ENCODE data around the gene RAN.

RAN gene

DNA sequence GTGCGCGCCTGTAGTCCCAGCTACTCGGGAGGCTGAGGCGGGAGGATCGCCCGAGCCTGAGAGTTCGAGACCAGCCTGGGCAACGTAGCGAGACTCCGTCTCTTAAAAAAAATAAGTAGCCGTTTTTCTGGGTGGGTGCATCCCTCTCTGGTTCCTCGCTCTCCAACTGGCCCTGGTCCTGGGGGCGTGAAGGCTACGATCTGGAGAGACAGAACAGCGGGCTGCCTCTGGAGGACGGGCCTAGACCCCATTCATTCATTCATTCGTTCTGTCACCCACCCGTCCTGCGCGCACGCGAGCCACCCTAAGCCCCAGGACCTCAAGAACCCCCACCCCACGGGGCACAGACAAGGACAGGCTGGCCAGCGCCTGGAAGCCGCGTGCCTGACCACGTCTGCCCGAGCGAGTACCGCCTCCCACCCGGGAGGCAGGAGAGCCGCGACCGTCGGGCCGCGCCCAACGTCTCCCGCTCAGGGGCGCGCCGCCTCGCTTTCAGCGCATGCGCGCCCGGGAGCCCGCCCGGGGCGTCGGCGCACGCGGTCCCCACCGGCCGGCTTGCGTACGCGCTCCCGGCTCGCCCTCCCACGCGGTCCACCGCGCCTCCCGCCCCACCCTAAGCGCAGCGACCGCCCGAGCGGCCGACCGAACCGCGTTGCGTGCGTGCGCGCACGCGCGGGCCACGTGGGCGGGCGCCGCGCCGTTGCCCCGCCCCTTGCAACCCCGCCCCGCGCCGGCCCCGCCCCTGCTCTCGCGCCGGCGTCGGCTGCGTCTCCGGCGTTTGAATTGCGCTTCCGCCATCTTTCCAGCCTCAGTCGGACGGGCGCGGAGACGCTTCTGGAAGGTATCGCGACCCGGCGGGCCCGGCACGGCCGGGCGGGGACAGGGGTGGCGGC is at the start of gene RAN:
TSS of gene RAN (plus strand) at position 781 of the 893 bp plus-strand sequence. CDS start 528 bp downstream, outside the sequence.
- H3K9ac ChIP-seq (ENCODE audit: insufficient read length, low read depth): peak within 1 kb of the TSS; percentile 97
- peaks cover 42% of the 10 kb centered on the region for H3K36me3 ChIP-seq (ENCODE audit: insufficient read depth, insufficient read length, low read length)
- TF ChIP-seq YY1 (IDR thresholded peaks at IDR 0.05; ENCODE audit: insufficient read depth, insufficient read length) (peak; percentile 61), ZNF274 (IDR thresholded peaks at IDR 0.05; ENCODE audit: low read depth, low read length) (no peak)
- H3K9me3 ChIP-seq (ENCODE audit: insufficient read depth, low read length): no peaks in the 10 kb centered on the region
- H3K4me1 ChIP-seq (ENCODE audit: insufficient read depth, insufficient read length): no peaks in the 10 kb centered on the region
- H3K27me3 ChIP-seq (ENCODE audit: insufficient read depth, insufficient read length): no peaks in the 10 kb centered on the region
- H3K4me3 ChIP-seq (ENCODE audit: insufficient read length, low read depth): peak within 1 kb of the TSS; percentile 92
- DNase-seq (ENCODE audit: low read depth, low spot score): peak; percentile 86

DNA sequence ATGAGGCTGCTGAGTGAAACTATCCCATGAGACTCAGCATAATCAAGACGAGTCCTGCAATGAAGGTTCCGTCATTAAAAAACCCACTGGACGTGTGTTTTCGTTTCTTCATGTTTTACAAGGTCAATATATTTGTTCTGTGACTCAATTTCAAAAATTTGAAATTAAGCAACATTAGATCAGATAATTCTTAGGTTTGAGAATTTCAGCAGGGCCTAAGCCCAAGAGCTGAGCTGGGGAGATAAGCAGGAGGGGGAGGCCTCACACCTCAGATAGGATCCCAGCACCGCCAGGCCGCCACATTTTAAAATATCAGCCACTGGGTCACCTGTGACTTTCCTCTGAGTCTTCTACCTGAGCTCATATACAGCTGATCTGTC is 46.1 kb upstream of the RAN start:
- DNase-seq (ENCODE audit: low read depth, low spot score): no peak
- Histone ChIP-seq H3K36me3 (ENCODE audit: insufficient read depth, insufficient read length, low read length) (peaks cover 44% of the 10 kb centered on the region), H3K9ac (ENCODE audit: insufficient read length, low read depth) (no peak overlapping the region), H3K27me3 (ENCODE audit: insufficient read depth, insufficient read length) (no peaks in the 10 kb centered on the region), H3K4me3 (ENCODE audit: insufficient read length, low read depth) (no peak overlapping the region), H3K9me3 (ENCODE audit: insufficient read depth, low read length) (no peaks in the 10 kb centered on the region), H3K4me1 (ENCODE audit: insufficient read depth, insufficient read length) (peaks cover 7% of the 10 kb centered on the region)
- no peak for TF ChIP-seq SUZ12 (IDR thresholded peaks at IDR 0.05; ENCODE audit: extremely low read depth, insufficient read depth, insufficient read length)
- TF ChIP-seq ZNF274 (IDR thresholded peaks at IDR 0.05; ENCODE audit: low read depth, low read length): no peak
- no peak for TF ChIP-seq YY1 (IDR thresholded peaks at IDR 0.05; ENCODE audit: insufficient read depth, insufficient read length)

DNA sequence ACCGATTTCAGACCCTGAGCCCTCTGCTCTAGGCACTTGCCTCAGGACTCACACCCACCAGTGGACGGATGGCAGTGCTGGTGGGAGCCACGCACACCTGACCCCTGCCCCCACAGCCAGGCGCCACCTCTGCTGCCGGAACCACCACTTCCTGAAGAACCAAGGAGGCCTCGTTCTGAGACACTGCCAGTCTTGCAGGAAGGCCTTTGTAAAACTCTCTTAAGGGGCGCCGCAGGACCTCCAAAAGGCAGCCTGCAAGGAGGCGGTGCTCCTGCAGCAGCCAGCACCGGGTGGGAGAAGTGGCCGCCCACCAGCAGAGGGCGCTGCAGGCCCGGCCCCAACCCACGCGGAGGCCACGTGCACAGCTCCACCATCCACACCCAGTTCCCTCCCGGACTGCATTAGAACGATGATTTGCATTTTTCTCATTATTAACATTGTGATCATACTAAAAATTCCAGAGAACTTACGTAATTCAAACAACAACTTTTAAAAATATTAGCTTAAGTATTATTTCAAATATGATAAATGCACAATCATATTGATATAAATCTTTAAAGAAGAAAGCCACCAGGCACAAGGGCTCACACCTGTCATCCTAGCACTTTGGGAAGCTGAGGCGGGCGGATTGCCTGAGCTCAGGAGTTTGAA is 45.6 kb upstream of the RAN start:
- Histone ChIP-seq H3K27me3 (ENCODE audit: insufficient read depth, insufficient read length) (no peaks in the 10 kb centered on the region), H3K9me3 (ENCODE audit: insufficient read depth, low read length) (no peaks in the 10 kb centered on the region), H3K9ac (ENCODE audit: insufficient read length, low read depth) (no peak overlapping the region), H3K4me1 (ENCODE audit: insufficient read depth, insufficient read length) (peaks cover 7% of the 10 kb centered on the region), H3K36me3 (ENCODE audit: insufficient read depth, insufficient read length, low read length) (peaks cover 39% of the 10 kb centered on the region), H3K4me3 (ENCODE audit: insufficient read length, low read depth) (no peak overlapping the region)
- peak; percentile 73 for DNase-seq (ENCODE audit: low read depth, low spot score)
- TF ChIP-seq ZNF274 (IDR thresholded peaks at IDR 0.05; ENCODE audit: low read depth, low read length) (no peak), YY1 (IDR thresholded peaks at IDR 0.05; ENCODE audit: insufficient read depth, insufficient read length) (no peak), SUZ12 (IDR thresholded peaks at IDR 0.05; ENCODE audit: extremely low read depth, insufficient read depth, insufficient read length) (no peak)

DNA sequence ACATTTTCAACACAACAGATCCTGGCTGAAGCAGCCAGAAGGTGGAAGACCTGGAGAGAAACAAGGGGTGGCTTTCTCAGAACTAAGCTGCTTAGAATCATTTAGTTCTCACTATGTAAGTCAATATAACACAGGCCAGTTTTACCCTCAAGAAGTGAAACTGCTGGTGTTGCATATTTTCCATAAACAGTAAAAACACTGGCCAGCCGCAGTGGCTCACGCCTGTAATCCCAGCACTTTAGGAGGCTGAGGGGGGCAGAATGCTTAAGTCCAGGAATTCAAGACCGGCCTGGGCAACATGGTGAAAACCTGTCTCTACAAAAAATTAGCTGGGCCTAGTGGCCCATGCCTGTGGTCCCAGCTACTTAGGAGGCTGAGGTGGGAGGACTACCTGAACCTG is 44.4 kb upstream of the RAN start:
- H3K9ac ChIP-seq (ENCODE audit: insufficient read length, low read depth): no peak overlapping the region
- no peaks in the 10 kb centered on the region for H3K27me3 ChIP-seq (ENCODE audit: insufficient read depth, insufficient read length)
- peaks cover 34% of the 10 kb centered on the region for H3K36me3 ChIP-seq (ENCODE audit: insufficient read depth, insufficient read length, low read length)
- H3K9me3 ChIP-seq (ENCODE audit: insufficient read depth, low read length): no peaks in the 10 kb centered on the region
- no peak for TF ChIP-seq YY1 (IDR thresholded peaks at IDR 0.05; ENCODE audit: insufficient read depth, insufficient read length)
- TF ChIP-seq ZNF274 (IDR thresholded peaks at IDR 0.05; ENCODE audit: low read depth, low read length): no peak
- no peak for TF ChIP-seq SUZ12 (IDR thresholded peaks at IDR 0.05; ENCODE audit: extremely low read depth, insufficient read depth, insufficient read length)
- peaks cover 10% of the 10 kb centered on the region for H3K4me1 ChIP-seq (ENCODE audit: insufficient read depth, insufficient read length)
- H3K4me3 ChIP-seq (ENCODE audit: insufficient read length, low read depth): no peak overlapping the region
- no peak for DNase-seq (ENCODE audit: low read depth, low spot score)

DNA sequence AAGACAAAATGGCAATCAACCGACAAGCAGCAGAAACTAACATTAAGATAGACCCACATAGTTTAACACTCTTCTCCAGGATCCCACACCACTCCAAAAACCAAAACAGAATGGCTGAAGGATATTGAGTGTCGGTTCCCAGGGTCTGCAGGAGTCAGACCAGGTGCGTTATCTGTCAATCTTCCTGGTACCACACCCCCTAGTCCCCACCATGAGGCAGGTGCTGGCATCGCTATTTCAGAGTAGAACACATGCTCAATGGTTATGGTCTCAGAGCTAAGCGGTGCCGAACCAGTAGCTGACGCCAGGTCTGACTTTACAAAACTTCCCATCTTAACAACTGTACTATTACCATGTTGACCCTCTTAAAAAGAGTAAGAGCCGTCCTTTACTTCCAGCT is 43.0 kb upstream of the RAN start:
- peaks cover 26% of the 10 kb centered on the region for H3K36me3 ChIP-seq (ENCODE audit: insufficient read depth, insufficient read length, low read length)
- H3K4me3 ChIP-seq (ENCODE audit: insufficient read length, low read depth): no peak overlapping the region
- no peaks in the 10 kb centered on the region for H3K9me3 ChIP-seq (ENCODE audit: insufficient read depth, low read length)
- TF ChIP-seq SUZ12 (IDR thresholded peaks at IDR 0.05; ENCODE audit: extremely low read depth, insufficient read depth, insufficient read length) (no peak), ZNF274 (IDR thresholded peaks at IDR 0.05; ENCODE audit: low read depth, low read length) (no peak), YY1 (IDR thresholded peaks at IDR 0.05; ENCODE audit: insufficient read depth, insufficient read length) (no peak)
- H3K9ac ChIP-seq (ENCODE audit: insufficient read length, low read depth): no peak overlapping the region
- no peaks in the 10 kb centered on the region for H3K27me3 ChIP-seq (ENCODE audit: insufficient read depth, insufficient read length)
- no peak for DNase-seq (ENCODE audit: low read depth, low spot score)
- peaks cover 19% of the 10 kb centered on the region for H3K4me1 ChIP-seq (ENCODE audit: insufficient read depth, insufficient read length)

DNA sequence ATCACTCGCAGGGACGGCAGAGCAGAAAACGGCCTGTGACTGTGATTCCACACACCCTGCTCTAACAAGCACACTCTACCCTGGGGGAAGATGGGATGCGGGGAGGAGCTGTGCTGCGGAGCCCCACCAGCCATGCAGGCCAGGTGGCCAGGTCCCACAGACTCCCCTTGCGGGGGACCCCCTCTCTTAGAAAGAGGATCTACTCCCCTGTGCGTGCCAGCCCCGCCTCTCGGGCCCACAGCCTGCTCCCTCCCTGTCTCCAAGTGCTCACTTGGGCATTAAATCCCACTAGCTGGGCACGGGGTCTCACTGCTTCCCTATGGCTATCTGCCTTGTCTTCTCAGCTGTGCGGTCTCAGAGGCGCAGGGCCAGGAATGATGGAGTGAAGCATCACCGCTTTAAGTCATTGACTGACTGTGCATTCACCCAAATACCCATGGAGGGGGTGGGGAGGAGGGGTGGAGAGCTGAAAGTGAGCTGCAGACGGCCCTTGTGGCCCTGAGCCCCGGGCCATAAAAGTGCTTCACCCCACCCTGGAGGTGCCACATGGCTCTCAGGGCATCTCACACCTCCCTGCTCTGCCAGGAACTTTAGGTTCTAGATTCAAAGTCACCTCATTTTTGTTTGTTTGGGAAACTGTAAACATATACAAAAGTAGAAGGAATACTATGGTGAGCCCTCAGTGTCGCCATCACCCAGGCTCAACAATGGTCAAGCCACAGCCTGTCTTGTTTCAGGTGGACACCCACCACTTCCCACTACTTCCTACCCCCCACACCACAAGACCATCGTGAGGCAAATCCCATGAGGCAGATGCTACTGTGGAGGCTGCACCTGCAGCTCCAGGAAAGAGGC is 42.2 kb upstream of the RAN start:
- Histone ChIP-seq H3K4me3 (ENCODE audit: insufficient read length, low read depth) (no peak overlapping the region), H3K36me3 (ENCODE audit: insufficient read depth, insufficient read length, low read length) (peaks cover 22% of the 10 kb centered on the region), H3K9ac (ENCODE audit: insufficient read length, low read depth) (no peak overlapping the region), H3K4me1 (ENCODE audit: insufficient read depth, insufficient read length) (peaks cover 19% of the 10 kb centered on the region), H3K27me3 (ENCODE audit: insufficient read depth, insufficient read length) (no peaks in the 10 kb centered on the region), H3K9me3 (ENCODE audit: insufficient read depth, low read length) (no peaks in the 10 kb centered on the region)
- no peak for TF ChIP-seq YY1 (IDR thresholded peaks at IDR 0.05; ENCODE audit: insufficient read depth, insufficient read length)
- no peak for TF ChIP-seq SUZ12 (IDR thresholded peaks at IDR 0.05; ENCODE audit: extremely low read depth, insufficient read depth, insufficient read length)
- no peak for TF ChIP-seq ZNF274 (IDR thresholded peaks at IDR 0.05; ENCODE audit: low read depth, low read length)
- DNase-seq (ENCODE audit: low read depth, low spot score): no peak

DNA sequence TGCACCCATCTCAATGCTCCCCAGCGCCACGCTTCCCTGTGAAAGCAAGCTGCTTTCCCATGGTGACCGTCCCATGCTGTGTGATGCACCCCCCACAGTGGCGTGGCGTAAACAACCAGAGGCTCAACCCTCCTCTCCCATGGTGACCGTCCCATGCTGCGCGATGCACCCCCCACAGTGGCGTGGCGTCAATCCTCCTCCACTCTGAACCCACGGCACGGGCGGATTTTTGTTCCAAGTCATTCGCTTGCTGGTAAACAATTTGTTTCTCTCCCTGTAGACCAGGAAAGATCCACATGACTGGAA is 41.7 kb upstream of the RAN start:
- TF ChIP-seq SUZ12 (IDR thresholded peaks at IDR 0.05; ENCODE audit: extremely low read depth, insufficient read depth, insufficient read length): no peak
- no peak for TF ChIP-seq ZNF274 (IDR thresholded peaks at IDR 0.05; ENCODE audit: low read depth, low read length)
- no peak for TF ChIP-seq YY1 (IDR thresholded peaks at IDR 0.05; ENCODE audit: insufficient read depth, insufficient read length)
- H3K9ac ChIP-seq (ENCODE audit: insufficient read length, low read depth): no peak overlapping the region
- H3K36me3 ChIP-seq (ENCODE audit: insufficient read depth, insufficient read length, low read length): peaks cover 20% of the 10 kb centered on the region
- no peak overlapping the region for H3K4me3 ChIP-seq (ENCODE audit: insufficient read length, low read depth)
- no peaks in the 10 kb centered on the region for H3K9me3 ChIP-seq (ENCODE audit: insufficient read depth, low read length)
- no peak for DNase-seq (ENCODE audit: low read depth, low spot score)
- H3K27me3 ChIP-seq (ENCODE audit: insufficient read depth, insufficient read length): no peaks in the 10 kb centered on the region
- H3K4me1 ChIP-seq (ENCODE audit: insufficient read depth, insufficient read length): peaks cover 19% of the 10 kb centered on the region
